Spleen (tissue), 7 donors: ENCODE data around the gene GPN2.

ENCODE experiments used
- POLR2A ChIP-seq, 3 donors: fragments of 450-650 bp; IDR thresholded peaks; one replicate each; pipeline ENCODE4 v1.5.1; 2017; ENCODE audit warnings: antibody characterized with exemption in 3 of 3, mild to moderate bottlenecking in 1 of 3
- POLR2AphosphoS5 ChIP-seq, 3 donors: sonication (generic); formaldehyde crosslinking; IDR thresholded peaks; one replicate each; pipeline ENCODE4 v1.5.1; 2017; ENCODE audit warnings: antibody characterized with exemption in 3 of 3
- TF ChIP-seq, protein P1 (sequence below), 11 experiments: fragments of 200-600 bp in 7 of 11; fragments of 450-650 bp in 4 of 11; sonication (generic) in 4 of 11; IDR thresholded peaks in 8 of 11; conservative IDR thresholded peaks in 3 of 11; 1 replicate in 7 of 11; 2 replicates in 4 of 11; pipeline versions ENCODE4 v1.4.0 to v1.8.0; 2016 to 2021; ENCODE audit warnings: antibody characterized with exemption in 11 of 11, inconsistent platforms in 4 of 11, mild to moderate bottlenecking in 1 of 11
- donor health status: DM: no; HTN: no; CAD: no; lungs with moderate emphysema.
- donor health status: DM: no; HTN: no; CAD: no.
- donor health status: DM: no; HTN: no; CAD: no.

- peak; percentile 84 to 95 (median 89) for TF ChIP-seq POLR2AphosphoS5 (IDR thresholded peaks at IDR 0.05)
- TF ChIP-seq, protein P1, sequence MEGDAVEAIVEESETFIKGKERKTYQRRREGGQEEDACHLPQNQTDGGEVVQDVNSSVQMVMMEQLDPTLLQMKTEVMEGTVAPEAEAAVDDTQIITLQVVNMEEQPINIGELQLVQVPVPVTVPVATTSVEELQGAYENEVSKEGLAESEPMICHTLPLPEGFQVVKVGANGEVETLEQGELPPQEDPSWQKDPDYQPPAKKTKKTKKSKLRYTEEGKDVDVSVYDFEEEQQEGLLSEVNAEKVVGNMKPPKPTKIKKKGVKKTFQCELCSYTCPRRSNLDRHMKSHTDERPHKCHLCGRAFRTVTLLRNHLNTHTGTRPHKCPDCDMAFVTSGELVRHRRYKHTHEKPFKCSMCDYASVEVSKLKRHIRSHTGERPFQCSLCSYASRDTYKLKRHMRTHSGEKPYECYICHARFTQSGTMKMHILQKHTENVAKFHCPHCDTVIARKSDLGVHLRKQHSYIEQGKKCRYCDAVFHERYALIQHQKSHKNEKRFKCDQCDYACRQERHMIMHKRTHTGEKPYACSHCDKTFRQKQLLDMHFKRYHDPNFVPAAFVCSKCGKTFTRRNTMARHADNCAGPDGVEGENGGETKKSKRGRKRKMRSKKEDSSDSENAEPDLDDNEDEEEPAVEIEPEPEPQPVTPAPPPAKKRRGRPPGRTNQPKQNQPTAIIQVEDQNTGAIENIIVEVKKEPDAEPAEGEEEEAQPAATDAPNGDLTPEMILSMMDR (IDR thresholded peaks at IDR 0.05 in 8 of 11, conservative IDR thresholded peaks at IDR 0.05 in 3 of 11): peak in 2 of 11 experiments; percentile 26 to 27
- no peak for TF ChIP-seq POLR2A (IDR thresholded peaks at IDR 0.05)
These were observed 10.1 kb upstream of the GPN2 start, which contains the start of gene GPATCH3 for GRCh38 chr1:26900001-26900814.
